ENCODE measurements around the gene PDZRN3.

The PDZRN3 gene

GRCh38 chr3:73504852-73505251, 119.9 kb downstream of the PDZRN3 start:
- H3K4me1 ChIP-seq (ENCODE audit: control insufficient read depth, insufficient read depth, low read length), result no peaks in the 10 kb centered on the region
- H3K36me3 ChIP-seq (ENCODE audit: control insufficient read depth, insufficient read depth, low read length), result no peaks in the 10 kb centered on the region
- no peak overlapping the region for H3K4me3 ChIP-seq (ENCODE audit: low read length)
- no peaks in the 10 kb centered on the region for H3K27me3 ChIP-seq (ENCODE audit: control insufficient read depth, insufficient read depth, low read length)
- H3K9ac ChIP-seq (ENCODE audit: low read length), result no peak overlapping the region
- H3K9me3 ChIP-seq (ENCODE audit: control insufficient read depth, low read length), result no peaks in the 10 kb centered on the region

GRCh38 chr3:73504239-73504638, 120.5 kb downstream of the PDZRN3 start:
- Histone ChIP-seq H3K4me1 (ENCODE audit: control insufficient read depth, insufficient read depth, low read length) (no peaks in the 10 kb centered on the region), H3K4me3 (ENCODE audit: low read length) (no peak overlapping the region), H3K9ac (ENCODE audit: low read length) (no peak overlapping the region), H3K27me3 (ENCODE audit: control insufficient read depth, insufficient read depth, low read length) (no peaks in the 10 kb centered on the region), H3K9me3 (ENCODE audit: control insufficient read depth, low read length) (no peaks in the 10 kb centered on the region), H3K36me3 (ENCODE audit: control insufficient read depth, insufficient read depth, low read length) (no peaks in the 10 kb centered on the region)

- H3K9me3 ChIP-seq (ENCODE audit: control insufficient read depth, low read length), result no peaks in the 10 kb centered on the region
- no peaks in the 10 kb centered on the region for H3K27me3 ChIP-seq (ENCODE audit: control insufficient read depth, insufficient read depth, low read length)
- no peak overlapping the region for H3K4me3 ChIP-seq (ENCODE audit: low read length)
- no peaks in the 10 kb centered on the region for H3K4me1 ChIP-seq (ENCODE audit: control insufficient read depth, insufficient read depth, low read length)
- no peaks in the 10 kb centered on the region for H3K36me3 ChIP-seq (ENCODE audit: control insufficient read depth, insufficient read depth, low read length)
- no peak overlapping the region for H3K9ac ChIP-seq (ENCODE audit: low read length)
Measured at GRCh38 chr3:73503781-73504180, 121.0 kb downstream of the PDZRN3 start.

GRCh38 chr3:73502609-73503583, 121.8 kb downstream of the PDZRN3 start:
- H3K27me3 ChIP-seq (ENCODE audit: control insufficient read depth, insufficient read depth, low read length), result no peaks in the 10 kb centered on the region
- no peaks in the 10 kb centered on the region for H3K9me3 ChIP-seq (ENCODE audit: control insufficient read depth, low read length)
- H3K9ac ChIP-seq (ENCODE audit: low read length), result no peak overlapping the region
- no peaks in the 10 kb centered on the region for H3K4me1 ChIP-seq (ENCODE audit: control insufficient read depth, insufficient read depth, low read length)
- H3K4me3 ChIP-seq (ENCODE audit: low read length), result no peak overlapping the region
- H3K36me3 ChIP-seq (ENCODE audit: control insufficient read depth, insufficient read depth, low read length), result no peaks in the 10 kb centered on the region

GRCh38 chr3:73500321-73500720, 124.4 kb downstream of the PDZRN3 start:
- no peaks in the 10 kb centered on the region for H3K9me3 ChIP-seq (ENCODE audit: control insufficient read depth, low read length)
- H3K4me1 ChIP-seq (ENCODE audit: control insufficient read depth, insufficient read depth, low read length), result no peaks in the 10 kb centered on the region
- H3K27me3 ChIP-seq (ENCODE audit: control insufficient read depth, insufficient read depth, low read length), result no peaks in the 10 kb centered on the region
- no peak overlapping the region for H3K4me3 ChIP-seq (ENCODE audit: low read length)
- no peaks in the 10 kb centered on the region for H3K36me3 ChIP-seq (ENCODE audit: control insufficient read depth, insufficient read depth, low read length)
- H3K9ac ChIP-seq (ENCODE audit: low read length), result no peak overlapping the region

- H3K4me1 ChIP-seq (ENCODE audit: control insufficient read depth, insufficient read depth, low read length), result no peaks in the 10 kb centered on the region
- no peaks in the 10 kb centered on the region for H3K9me3 ChIP-seq (ENCODE audit: control insufficient read depth, low read length)
- H3K27me3 ChIP-seq (ENCODE audit: control insufficient read depth, insufficient read depth, low read length), result no peaks in the 10 kb centered on the region
- no peak overlapping the region for H3K9ac ChIP-seq (ENCODE audit: low read length)
- H3K4me3 ChIP-seq (ENCODE audit: low read length), result no peak overlapping the region
- H3K36me3 ChIP-seq (ENCODE audit: control insufficient read depth, insufficient read depth, low read length), result no peaks in the 10 kb centered on the region
Measured at GRCh38 chr3:73499787-73500186, 125.0 kb downstream of the PDZRN3 start.

GRCh38 chr3:73498764-73499622, 125.7 kb downstream of the PDZRN3 start:
- H3K4me1 ChIP-seq (ENCODE audit: control insufficient read depth, insufficient read depth, low read length), result no peaks in the 10 kb centered on the region
- no peaks in the 10 kb centered on the region for H3K36me3 ChIP-seq (ENCODE audit: control insufficient read depth, insufficient read depth, low read length)
- no peaks in the 10 kb centered on the region for H3K27me3 ChIP-seq (ENCODE audit: control insufficient read depth, insufficient read depth, low read length)
- no peaks in the 10 kb centered on the region for H3K9me3 ChIP-seq (ENCODE audit: control insufficient read depth, low read length)
- no peak overlapping the region for H3K4me3 ChIP-seq (ENCODE audit: low read length)
- H3K9ac ChIP-seq (ENCODE audit: low read length), result no peak overlapping the region

- Histone ChIP-seq H3K9me3 (ENCODE audit: control insufficient read depth, low read length) (no peaks in the 10 kb centered on the region), H3K9ac (ENCODE audit: low read length) (no peak overlapping the region), H3K4me3 (ENCODE audit: low read length) (no peak overlapping the region), H3K27me3 (ENCODE audit: control insufficient read depth, insufficient read depth, low read length) (no peaks in the 10 kb centered on the region), H3K4me1 (ENCODE audit: control insufficient read depth, insufficient read depth, low read length) (no peaks in the 10 kb centered on the region), H3K36me3 (ENCODE audit: control insufficient read depth, insufficient read depth, low read length) (no peaks in the 10 kb centered on the region)
Measured at GRCh38 chr3:73497646-73498406, 126.9 kb downstream of the PDZRN3 start.

GRCh38 chr3:73493543-73494308, 131.0 kb downstream of the PDZRN3 start:
- Histone ChIP-seq H3K27me3 (ENCODE audit: control insufficient read depth, insufficient read depth, low read length) (no peaks in the 10 kb centered on the region), H3K4me3 (ENCODE audit: low read length) (no peak overlapping the region), H3K9ac (ENCODE audit: low read length) (no peak overlapping the region), H3K9me3 (ENCODE audit: control insufficient read depth, low read length) (no peaks in the 10 kb centered on the region), H3K4me1 (ENCODE audit: control insufficient read depth, insufficient read depth, low read length) (no peaks in the 10 kb centered on the region), H3K36me3 (ENCODE audit: control insufficient read depth, insufficient read depth, low read length) (no peaks in the 10 kb centered on the region)

GRCh38 chr3:73492186-73492585, 132.6 kb downstream of the PDZRN3 start:
- no peaks in the 10 kb centered on the region for H3K9me3 ChIP-seq (ENCODE audit: control insufficient read depth, low read length)
- H3K36me3 ChIP-seq (ENCODE audit: control insufficient read depth, insufficient read depth, low read length), result no peaks in the 10 kb centered on the region
- no peak overlapping the region for H3K9ac ChIP-seq (ENCODE audit: low read length)
- H3K4me1 ChIP-seq (ENCODE audit: control insufficient read depth, insufficient read depth, low read length), result no peaks in the 10 kb centered on the region
- H3K4me3 ChIP-seq (ENCODE audit: low read length), result no peak overlapping the region
- H3K27me3 ChIP-seq (ENCODE audit: control insufficient read depth, insufficient read depth, low read length), result no peaks in the 10 kb centered on the region

- H3K9me3 ChIP-seq (ENCODE audit: control insufficient read depth, low read length), result no peaks in the 10 kb centered on the region
- H3K4me1 ChIP-seq (ENCODE audit: control insufficient read depth, insufficient read depth, low read length), result no peaks in the 10 kb centered on the region
- H3K36me3 ChIP-seq (ENCODE audit: control insufficient read depth, insufficient read depth, low read length), result no peaks in the 10 kb centered on the region
- H3K27me3 ChIP-seq (ENCODE audit: control insufficient read depth, insufficient read depth, low read length), result no peaks in the 10 kb centered on the region
- H3K9ac ChIP-seq (ENCODE audit: low read length), result no peak overlapping the region
- no peak overlapping the region for H3K4me3 ChIP-seq (ENCODE audit: low read length)
Measured at GRCh38 chr3:73491287-73491662, 133.5 kb downstream of the PDZRN3 start.

Data from mucosa of stomach (tissue), 1 donor.